WTC11 (cell line): ENCODE data around the gene DGCR8. TPM values are rescaled to one million over a fixed set of nuclear protein-coding genes. Genes with fewer than 3 reads are reported as not detected.

Experiments
- ATAC-seq: fragments of 200-7000 bp; cut with Tn5 transposase; 2 replicates; pipeline ENCODE4 v1.10.0; 2021; ENCODE audit warnings: mild to moderate bottlenecking, moderate library complexity
- CTCF ChIA-PET: fragments of 300-600 bp; sonication (Branson Sonifier 250); formaldehyde crosslinking; loops from one replicate; lab custom pipeline; 2021; ENCODE audit warnings: antibody characterized with exemption; lab: Charles Lee
- POLR2A ChIA-PET: fragments of 350-600 bp; sonication (Branson Sonifier 250); formaldehyde crosslinking; loops from one replicate; lab custom pipeline; 2021; ENCODE audit warnings: antibody characterized with exemption; lab: Charles Lee
- DNase-seq: peaks from one replicate; pipeline ENCODE4 v3.0.0; 2021; ENCODE audit warnings: low spot score
- H3K27ac Mint-ChIP-seq: 2 replicates; pipeline ENCODE4 v1.8.0; 2021; ENCODE audit warnings: mixed read lengths
- H3K27me3 Mint-ChIP-seq: 2 replicates; pipeline ENCODE4 v1.8.0; 2021; ENCODE audit warnings: low read depth, mild to moderate bottlenecking, moderate library complexity, mixed read lengths
- H3K36me3 Mint-ChIP-seq: 2 replicates; pipeline ENCODE4 v1.8.0; 2021; ENCODE audit warnings: mixed read lengths
- H3K4me1 Mint-ChIP-seq: 2 replicates; pipeline ENCODE4 v1.8.0; 2022; ENCODE audit warnings: mixed read lengths
- H3K4me3 Mint-ChIP-seq: 2 replicates; pipeline ENCODE4 v1.8.0; 2021; ENCODE audit warnings: mild to moderate bottlenecking, moderate library complexity, mixed read lengths
- H3K9me3 Mint-ChIP-seq: 2 replicates; pipeline ENCODE4 v1.8.0; 2021; ENCODE audit warnings: mixed read lengths
- ATF1 ChIP-seq: sonication (generic); formaldehyde crosslinking; IDR thresholded peaks from 2 replicates; pipeline ENCODE4 v1.8.1; 2023; ENCODE audit warnings: mild to moderate bottlenecking, moderate library complexity, missing genetic modification reagents
- ESRRA ChIP-seq: sonication (generic); formaldehyde crosslinking; IDR thresholded peaks from 2 replicates; pipeline ENCODE4 v1.8.1; 2022; ENCODE audit warnings: mild to moderate bottlenecking, missing genetic modification reagents, borderline replicate concordance
- FOXK1 ChIP-seq: sonication (generic); formaldehyde crosslinking; IDR thresholded peaks from 2 replicates; pipeline ENCODE4 v1.8.0; 2022; ENCODE audit warnings: mild to moderate bottlenecking, moderate library complexity, missing genetic modification reagents
- FOXP1 ChIP-seq: sonication (generic); formaldehyde crosslinking; IDR thresholded peaks from 2 replicates; pipeline ENCODE4 v1.8.0; 2022; ENCODE audit warnings: missing genetic modification reagents, mild to moderate bottlenecking, moderate library complexity, borderline replicate concordance
- KAT7 ChIP-seq: sonication (generic); formaldehyde crosslinking; IDR thresholded peaks from 2 replicates; pipeline ENCODE4 v1.8.1; 2023; ENCODE audit warnings: missing genetic modification reagents, mild to moderate bottlenecking, borderline replicate concordance
- MXD4 ChIP-seq: fragments of 250-450 bp; sonication (Bioruptor Pico); IDR thresholded peaks from 2 replicates; pipeline ENCODE4 v1.8.0; 2021; ENCODE audit warnings: mild to moderate bottlenecking, moderate library complexity, borderline replicate concordance
- NFYB ChIP-seq: sonication (generic); formaldehyde crosslinking; conservative IDR thresholded peaks from 2 replicates; pipeline ENCODE4 v1.8.0; 2022; ENCODE audit warnings: low read depth, missing genetic modification reagents
- TP53 ChIP-seq: sonication (generic); formaldehyde crosslinking; IDR thresholded peaks from 2 replicates; pipeline ENCODE4 v1.8.1; 2023; ENCODE audit warnings: mild to moderate bottlenecking, missing genetic modification reagents
- ZNF121 ChIP-seq: sonication (generic); formaldehyde crosslinking; IDR thresholded peaks from 2 replicates; pipeline ENCODE4 v1.8.0; 2023; ENCODE audit warnings: missing genetic modification reagents
- ZNF138 ChIP-seq: sonication (generic); formaldehyde crosslinking; conservative IDR thresholded peaks from 2 replicates; pipeline ENCODE4 v1.8.1; 2022; ENCODE audit warnings: mild to moderate bottlenecking, moderate library complexity, missing genetic modification reagents
- ZNF232 ChIP-seq: sonication (generic); formaldehyde crosslinking; IDR thresholded peaks from 2 replicates; pipeline ENCODE4 v1.8.0; 2022; ENCODE audit warnings: mild to moderate bottlenecking, missing genetic modification reagents
- total RNA-seq: library from RNA; stranded (reverse); gene quantifications from 3 replicates; pipeline ENCODE4 v1.2.3, GENCODE V29; 2021
- TF ChIP-seq, protein P1 (sequence below): sonication (generic); formaldehyde crosslinking; IDR thresholded peaks from 2 replicates; pipeline ENCODE4 v1.8.1; 2022; ENCODE audit warnings: mild to moderate bottlenecking, moderate library complexity, missing genetic modification reagents
- TF ChIP-seq, protein P2 (sequence below): sonication (generic); formaldehyde crosslinking; IDR thresholded peaks from 2 replicates; pipeline ENCODE4 v1.8.1; 2022; ENCODE audit warnings: low read depth, mild to moderate bottlenecking, moderate library complexity, missing genetic modification reagents, borderline replicate concordance
- TF ChIP-seq, protein P3 (sequence below): sonication (generic); formaldehyde crosslinking; IDR thresholded peaks from 2 replicates; pipeline ENCODE4 v1.8.0; 2023; ENCODE audit warnings: missing genetic modification reagents
- TF ChIP-seq, protein P4 (sequence below): sonication (generic); formaldehyde crosslinking; IDR thresholded peaks from 2 replicates; pipeline ENCODE4 v1.8.0; 2022; ENCODE audit warnings: mild to moderate bottlenecking, missing genetic modification reagents
- TF ChIP-seq, protein P5 (sequence below): sonication (generic); formaldehyde crosslinking; IDR thresholded peaks from 2 replicates; pipeline ENCODE4 v1.8.0; 2022; ENCODE audit warnings: mild to moderate bottlenecking, missing genetic modification reagents
- TF ChIP-seq, protein P6 (sequence below): fragments of 200-600 bp; IDR thresholded peaks from 2 replicates; pipeline ENCODE4 v1.8.0; 2022; ENCODE audit warnings: antibody characterized with exemption
- TF ChIP-seq, protein P7 (sequence below): sonication (generic); formaldehyde crosslinking; IDR thresholded peaks from 2 replicates; pipeline ENCODE4 v1.8.1; 2023; ENCODE audit warnings: mild to moderate bottlenecking, moderate library complexity, missing genetic modification reagents

DGCR8 gene
- total RNA-seq, 1 experiment from 2014 or later: 55.0 TPM

DNA sequence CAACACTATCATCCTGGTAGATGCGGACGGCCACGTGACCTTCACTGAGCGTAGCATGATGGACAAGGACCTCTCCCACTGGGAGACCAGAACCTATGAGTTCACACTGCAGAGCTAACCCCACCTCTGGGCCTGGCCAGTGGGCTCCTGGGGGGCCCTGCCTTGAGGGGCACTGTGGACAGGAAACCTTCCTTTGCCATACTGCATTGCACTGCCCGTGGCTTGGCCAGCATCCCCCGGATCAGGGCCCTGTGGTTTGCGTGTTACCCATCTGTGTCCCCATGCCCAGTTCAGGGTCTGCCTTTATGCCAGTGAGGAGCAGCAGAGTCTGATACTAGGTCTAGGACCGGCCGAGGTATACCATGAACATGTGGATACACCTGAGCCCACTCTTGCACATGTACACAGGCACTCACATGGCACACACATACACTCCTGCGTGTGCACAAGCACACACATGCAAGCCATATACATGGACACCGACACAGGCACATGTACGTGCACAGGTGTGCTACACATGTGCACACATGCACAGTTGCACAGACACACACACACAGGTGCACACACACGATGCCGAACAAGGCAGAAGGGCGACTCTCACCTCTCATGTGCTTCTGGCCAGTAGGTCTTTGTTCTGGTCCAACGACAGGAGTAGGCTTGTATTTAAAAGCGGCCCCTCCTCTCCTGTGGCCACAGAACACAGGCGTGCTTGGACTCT is 15.3 kb upstream of the DGCR8 start (continued):
- TF ChIP-seq, protein P1, sequence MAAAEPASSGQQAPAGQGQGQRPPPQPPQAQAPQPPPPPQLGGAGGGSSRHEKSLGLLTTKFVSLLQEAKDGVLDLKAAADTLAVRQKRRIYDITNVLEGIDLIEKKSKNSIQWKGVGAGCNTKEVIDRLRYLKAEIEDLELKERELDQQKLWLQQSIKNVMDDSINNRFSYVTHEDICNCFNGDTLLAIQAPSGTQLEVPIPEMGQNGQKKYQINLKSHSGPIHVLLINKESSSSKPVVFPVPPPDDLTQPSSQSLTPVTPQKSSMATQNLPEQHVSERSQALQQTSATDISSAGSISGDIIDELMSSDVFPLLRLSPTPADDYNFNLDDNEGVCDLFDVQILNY (CRISPR knock-in tag): no peak
- TF ChIP-seq, protein P2, sequence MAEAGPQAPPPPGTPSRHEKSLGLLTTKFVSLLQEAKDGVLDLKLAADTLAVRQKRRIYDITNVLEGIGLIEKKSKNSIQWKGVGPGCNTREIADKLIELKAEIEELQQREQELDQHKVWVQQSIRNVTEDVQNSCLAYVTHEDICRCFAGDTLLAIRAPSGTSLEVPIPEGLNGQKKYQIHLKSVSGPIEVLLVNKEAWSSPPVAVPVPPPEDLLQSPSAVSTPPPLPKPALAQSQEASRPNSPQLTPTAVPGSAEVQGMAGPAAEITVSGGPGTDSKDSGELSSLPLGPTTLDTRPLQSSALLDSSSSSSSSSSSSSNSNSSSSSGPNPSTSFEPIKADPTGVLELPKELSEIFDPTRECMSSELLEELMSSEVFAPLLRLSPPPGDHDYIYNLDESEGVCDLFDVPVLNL (CRISPR knock-in tag): no peak
- TF ChIP-seq ZNF232 (no peak), ATF1 (CRISPR knock-in tag) (no peak)
- TF ChIP-seq, all 79 proteins: peak for 0

DNA sequence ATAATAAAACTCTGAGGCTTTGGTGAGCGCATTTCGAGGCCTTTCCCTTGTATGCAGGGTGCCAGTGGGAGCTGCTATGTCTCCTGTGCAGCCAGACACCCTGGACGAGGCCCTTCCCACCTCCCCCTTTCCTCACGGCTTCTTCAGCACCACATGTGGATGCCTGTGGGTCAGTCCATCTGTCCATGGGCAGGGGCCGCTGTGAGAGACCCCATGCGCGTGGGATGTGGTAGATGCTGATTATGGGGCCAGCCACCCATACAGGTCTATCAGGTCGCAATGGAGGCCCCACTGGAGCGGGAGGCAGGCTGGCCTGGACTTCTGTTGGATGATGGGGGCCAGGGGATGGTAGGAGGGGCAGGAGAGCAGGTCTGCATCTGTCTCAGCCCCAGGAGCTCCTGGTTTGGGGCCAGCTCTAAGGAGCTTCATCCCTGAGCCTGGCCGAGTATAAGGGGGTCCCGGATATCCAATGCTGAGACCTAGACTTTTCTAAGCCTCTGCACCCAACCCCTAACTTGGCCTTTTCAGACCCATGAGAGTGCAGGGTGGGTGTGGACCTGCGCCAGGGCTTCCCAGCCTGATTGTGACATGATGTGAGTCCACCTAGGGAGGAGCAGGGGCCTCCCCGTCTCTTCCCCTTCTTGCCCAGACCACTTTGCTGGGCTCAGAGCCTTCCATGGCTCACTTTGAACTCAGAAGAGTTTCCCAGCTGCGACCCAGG is 14.0 kb upstream of the DGCR8 start:
- DNase-seq (no peak), ATAC-seq (no peak)
- ChIA-PET POLR2A (no interaction called here), CTCF (no interaction called here)
- peaks cover 9% of the 10 kb centered on the region for H3K27me3 Mint-ChIP-seq
- no peak for TF ChIP-seq ESRRA (CRISPR knock-in tag)
- H3K36me3 Mint-ChIP-seq: no peaks in the 10 kb centered on the region
- H3K4me3 Mint-ChIP-seq: no peak overlapping the region
- no peaks in the 10 kb centered on the region for H3K4me1 Mint-ChIP-seq
- no peak overlapping the region for H3K27ac Mint-ChIP-seq
- no peaks in the 10 kb centered on the region for H3K9me3 Mint-ChIP-seq

DNA sequence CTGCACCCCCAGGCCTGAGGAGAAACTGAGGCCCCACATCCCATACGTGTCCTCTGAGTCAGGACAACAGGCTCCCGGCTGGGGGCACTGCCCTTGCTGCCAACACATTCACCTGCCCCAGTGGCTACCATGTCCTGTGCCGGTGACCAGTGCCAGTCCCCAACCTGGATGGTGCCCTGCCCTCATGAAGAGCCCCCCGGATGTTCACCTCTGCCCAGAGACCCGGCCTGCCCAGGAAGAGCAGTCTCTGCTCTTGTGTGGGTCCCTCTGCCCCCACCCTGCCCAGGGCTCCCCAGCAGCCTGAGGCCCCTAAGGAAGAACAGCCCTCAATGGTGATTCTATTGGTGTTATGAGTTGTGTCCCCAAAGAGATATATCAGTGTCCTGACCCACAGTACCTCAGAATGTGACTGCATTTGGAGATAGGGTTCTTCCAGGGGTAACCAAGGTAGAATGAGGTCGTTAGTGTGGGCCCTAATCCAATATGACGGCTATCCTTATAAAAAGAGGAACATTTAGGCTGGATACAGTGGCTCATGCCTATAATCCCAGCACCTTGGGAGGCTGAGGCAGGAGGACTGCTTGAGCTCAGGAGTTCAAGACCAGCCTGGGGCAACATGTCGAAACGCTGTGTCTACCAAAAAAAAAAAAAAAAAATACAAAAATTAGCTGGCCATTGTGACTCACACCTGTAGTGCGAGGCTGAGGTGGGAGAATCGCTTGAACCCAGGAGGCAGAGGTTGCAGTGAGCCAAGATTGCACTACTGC is 13.2 kb upstream of the DGCR8 start:
- POLR2A ChIA-PET: no interaction called here
- H3K4me1 Mint-ChIP-seq: no peaks in the 10 kb centered on the region
- no peaks in the 10 kb centered on the region for H3K9me3 Mint-ChIP-seq
- CTCF ChIA-PET: no interaction called here
- no peak for ATAC-seq
- H3K36me3 Mint-ChIP-seq: no peaks in the 10 kb centered on the region
- H3K27ac Mint-ChIP-seq: no peak overlapping the region
- H3K27me3 Mint-ChIP-seq: peaks cover 15% of the 10 kb centered on the region
- no peak for DNase-seq
- no peak overlapping the region for H3K4me3 Mint-ChIP-seq
- TF ChIP-seq, protein P3, sequence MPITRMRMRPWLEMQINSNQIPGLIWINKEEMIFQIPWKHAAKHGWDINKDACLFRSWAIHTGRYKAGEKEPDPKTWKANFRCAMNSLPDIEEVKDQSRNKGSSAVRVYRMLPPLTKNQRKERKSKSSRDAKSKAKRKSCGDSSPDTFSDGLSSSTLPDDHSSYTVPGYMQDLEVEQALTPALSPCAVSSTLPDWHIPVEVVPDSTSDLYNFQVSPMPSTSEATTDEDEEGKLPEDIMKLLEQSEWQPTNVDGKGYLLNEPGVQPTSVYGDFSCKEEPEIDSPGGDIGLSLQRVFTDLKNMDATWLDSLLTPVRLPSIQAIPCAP (CRISPR knock-in tag): no peak
- TF ChIP-seq, protein P4, sequence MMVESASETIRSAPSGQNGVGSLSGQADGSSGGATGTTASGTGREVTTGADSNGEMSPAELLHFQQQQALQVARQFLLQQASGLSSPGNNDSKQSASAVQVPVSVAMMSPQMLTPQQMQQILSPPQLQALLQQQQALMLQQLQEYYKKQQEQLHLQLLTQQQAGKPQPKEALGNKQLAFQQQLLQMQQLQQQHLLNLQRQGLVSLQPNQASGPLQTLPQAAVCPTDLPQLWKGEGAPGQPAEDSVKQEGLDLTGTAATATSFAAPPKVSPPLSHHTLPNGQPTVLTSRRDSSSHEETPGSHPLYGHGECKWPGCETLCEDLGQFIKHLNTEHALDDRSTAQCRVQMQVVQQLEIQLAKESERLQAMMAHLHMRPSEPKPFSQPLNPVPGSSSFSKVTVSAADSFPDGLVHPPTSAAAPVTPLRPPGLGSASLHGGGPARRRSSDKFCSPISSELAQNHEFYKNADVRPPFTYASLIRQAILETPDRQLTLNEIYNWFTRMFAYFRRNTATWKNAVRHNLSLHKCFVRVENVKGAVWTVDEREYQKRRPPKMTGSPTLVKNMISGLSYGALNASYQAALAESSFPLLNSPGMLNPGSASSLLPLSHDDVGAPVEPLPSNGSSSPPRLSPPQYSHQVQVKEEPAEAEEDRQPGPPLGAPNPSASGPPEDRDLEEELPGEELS (CRISPR knock-in tag): no peak
- TF ChIP-seq, protein P5, sequence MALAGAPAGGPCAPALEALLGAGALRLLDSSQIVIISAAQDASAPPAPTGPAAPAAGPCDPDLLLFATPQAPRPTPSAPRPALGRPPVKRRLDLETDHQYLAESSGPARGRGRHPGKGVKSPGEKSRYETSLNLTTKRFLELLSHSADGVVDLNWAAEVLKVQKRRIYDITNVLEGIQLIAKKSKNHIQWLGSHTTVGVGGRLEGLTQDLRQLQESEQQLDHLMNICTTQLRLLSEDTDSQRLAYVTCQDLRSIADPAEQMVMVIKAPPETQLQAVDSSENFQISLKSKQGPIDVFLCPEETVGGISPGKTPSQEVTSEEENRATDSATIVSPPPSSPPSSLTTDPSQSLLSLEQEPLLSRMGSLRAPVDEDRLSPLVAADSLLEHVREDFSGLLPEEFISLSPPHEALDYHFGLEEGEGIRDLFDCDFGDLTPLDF (CRISPR knock-in tag): no peak
- no peak for TF ChIP-seq TP53 (CRISPR knock-in tag)
- no peak for TF ChIP-seq NFYB
- no peak for TF ChIP-seq KAT7 (CRISPR knock-in tag)
- TF ChIP-seq FOXP1 (CRISPR knock-in tag): no peak
- TF ChIP-seq, protein P6, sequence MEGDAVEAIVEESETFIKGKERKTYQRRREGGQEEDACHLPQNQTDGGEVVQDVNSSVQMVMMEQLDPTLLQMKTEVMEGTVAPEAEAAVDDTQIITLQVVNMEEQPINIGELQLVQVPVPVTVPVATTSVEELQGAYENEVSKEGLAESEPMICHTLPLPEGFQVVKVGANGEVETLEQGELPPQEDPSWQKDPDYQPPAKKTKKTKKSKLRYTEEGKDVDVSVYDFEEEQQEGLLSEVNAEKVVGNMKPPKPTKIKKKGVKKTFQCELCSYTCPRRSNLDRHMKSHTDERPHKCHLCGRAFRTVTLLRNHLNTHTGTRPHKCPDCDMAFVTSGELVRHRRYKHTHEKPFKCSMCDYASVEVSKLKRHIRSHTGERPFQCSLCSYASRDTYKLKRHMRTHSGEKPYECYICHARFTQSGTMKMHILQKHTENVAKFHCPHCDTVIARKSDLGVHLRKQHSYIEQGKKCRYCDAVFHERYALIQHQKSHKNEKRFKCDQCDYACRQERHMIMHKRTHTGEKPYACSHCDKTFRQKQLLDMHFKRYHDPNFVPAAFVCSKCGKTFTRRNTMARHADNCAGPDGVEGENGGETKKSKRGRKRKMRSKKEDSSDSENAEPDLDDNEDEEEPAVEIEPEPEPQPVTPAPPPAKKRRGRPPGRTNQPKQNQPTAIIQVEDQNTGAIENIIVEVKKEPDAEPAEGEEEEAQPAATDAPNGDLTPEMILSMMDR: no peak
- no peak for TF ChIP-seq ZNF138
- TF ChIP-seq MXD4: no peak
- TF ChIP-seq, protein P7, sequence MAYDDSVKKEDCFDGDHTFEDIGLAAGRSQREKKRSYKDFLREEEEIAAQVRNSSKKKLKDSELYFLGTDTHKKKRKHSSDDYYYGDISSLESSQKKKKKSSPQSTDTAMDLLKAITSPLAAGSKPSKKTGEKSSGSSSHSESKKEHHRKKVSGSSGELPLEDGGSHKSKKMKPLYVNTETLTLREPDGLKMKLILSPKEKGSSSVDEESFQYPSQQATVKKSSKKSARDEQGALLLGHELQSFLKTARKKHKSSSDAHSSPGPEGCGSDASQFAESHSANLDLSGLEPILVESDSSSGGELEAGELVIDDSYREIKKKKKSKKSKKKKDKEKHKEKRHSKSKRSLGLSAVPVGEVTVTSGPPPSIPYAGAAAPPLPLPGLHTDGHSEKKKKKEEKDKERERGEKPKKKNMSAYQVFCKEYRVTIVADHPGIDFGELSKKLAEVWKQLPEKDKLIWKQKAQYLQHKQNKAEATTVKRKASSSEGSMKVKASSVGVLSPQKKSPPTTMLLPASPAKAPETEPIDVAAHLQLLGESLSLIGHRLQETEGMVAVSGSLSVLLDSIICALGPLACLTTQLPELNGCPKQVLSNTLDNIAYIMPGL (CRISPR knock-in tag): no peak
- TF ChIP-seq FOXK1 (CRISPR knock-in tag): no peak
- TF ChIP-seq ZNF121 (CRISPR knock-in tag): no peak
